Measurements from ENCODE around the gene STX19. TPM values are rescaled to one million over a fixed set of nuclear protein-coding genes. Genes with fewer than 3 reads are reported as not detected.

The STX19 gene
- total RNA-seq, 1 donor from 2014 or later: not detected

- peaks cover 2% of the 10 kb centered on the region for H3K36me3 Mint-ChIP-seq (ENCODE audit: low read depth, unreplicated experiment)
- no peak for FAIRE-seq
- Histone ChIP-seq H3K27ac (ENCODE audit: low read depth, low read length) (no peak overlapping the region), H3K4me2 (ENCODE audit: low read length) (peak overlapping the region; percentile 13), H3K36me3 (ENCODE audit: insufficient read depth, low read length) (peaks cover 6% of the 10 kb centered on the region), H3K4me1 (ENCODE audit: insufficient read depth, low read length) (peaks cover 7% of the 10 kb centered on the region), H3K9me3 (ENCODE audit: insufficient read depth, low read depth, low read length) (no peaks in the 10 kb centered on the region), H4K20me1 (ENCODE audit: insufficient read depth, low read length) (peaks cover under 1% of the 10 kb centered on the region), H3K4me3 (ENCODE audit: insufficient read depth, low read depth, low read length) (no peak overlapping the region), H3K9ac (ENCODE audit: low read length) (no peak overlapping the region), H3K79me2 (ENCODE audit: insufficient read depth, low read length) (peaks cover 27% of the 10 kb centered on the region), H2AFZ (ENCODE audit: low read depth, low read length) (no peak overlapping the region), H3K27me3 (ENCODE audit: insufficient read depth, low read length) (no peaks in the 10 kb centered on the region)
- TF ChIP-seq CTCF (IDR thresholded peaks at IDR 0.05; ENCODE audit: insufficient read depth, low read depth, low read length) (no peak), EZH2 (IDR thresholded peaks at IDR 0.05; ENCODE audit: insufficient read depth, low read length) (no peak)
- H3K4me1 Mint-ChIP-seq (ENCODE audit: low read depth, unreplicated experiment): peaks cover 7% of the 10 kb centered on the region
- DNase-seq (ENCODE audit: low read depth): no peak
- H3K27me3 Mint-ChIP-seq (ENCODE audit: low read depth, unreplicated experiment): no peaks in the 10 kb centered on the region
- H3K4me3 Mint-ChIP-seq (ENCODE audit: unreplicated experiment): no peak overlapping the region
- H3K27ac Mint-ChIP-seq (ENCODE audit: unreplicated experiment): peak overlapping the region; percentile 58
- H3K9me3 Mint-ChIP-seq (ENCODE audit: unreplicated experiment): no peaks in the 10 kb centered on the region
These were observed 36.7 kb upstream of the STX19 start for GRCh38 chr3:94065122-94065521.

GRCh38 chr3:94064243-94064860, 36.0 kb upstream of the STX19 start:
- Histone ChIP-seq H2AFZ (ENCODE audit: low read depth, low read length) (no peak overlapping the region), H3K27ac (ENCODE audit: low read depth, low read length) (no peak overlapping the region), H3K9me3 (ENCODE audit: insufficient read depth, low read depth, low read length) (no peaks in the 10 kb centered on the region), H3K4me2 (ENCODE audit: low read length) (peak overlapping the region; percentile 93), H3K4me3 (ENCODE audit: insufficient read depth, low read depth, low read length) (no peak overlapping the region), H3K36me3 (ENCODE audit: insufficient read depth, low read length) (peaks cover 6% of the 10 kb centered on the region), H3K79me2 (ENCODE audit: insufficient read depth, low read length) (peaks cover 26% of the 10 kb centered on the region), H3K4me1 (ENCODE audit: insufficient read depth, low read length) (peaks cover 7% of the 10 kb centered on the region), H3K27me3 (ENCODE audit: insufficient read depth, low read length) (no peaks in the 10 kb centered on the region), H4K20me1 (ENCODE audit: insufficient read depth, low read length) (no peaks in the 10 kb centered on the region), H3K9ac (ENCODE audit: low read length) (peak overlapping the region; percentile 97)
- DNase-seq (ENCODE audit: low read depth) (no peak), FAIRE-seq (no peak)
- Mint-ChIP-seq H3K27me3 (ENCODE audit: low read depth, unreplicated experiment) (no peaks in the 10 kb centered on the region), H3K4me1 (ENCODE audit: low read depth, unreplicated experiment) (peaks cover 7% of the 10 kb centered on the region), H3K27ac (ENCODE audit: unreplicated experiment) (no peak overlapping the region), H3K4me3 (ENCODE audit: unreplicated experiment) (peak overlapping the region; percentile 99), H3K36me3 (ENCODE audit: low read depth, unreplicated experiment) (peaks cover 2% of the 10 kb centered on the region), H3K9me3 (ENCODE audit: unreplicated experiment) (no peaks in the 10 kb centered on the region)
- TF ChIP-seq CTCF (IDR thresholded peaks at IDR 0.05; ENCODE audit: insufficient read depth, low read depth, low read length) (no peak), EZH2 (IDR thresholded peaks at IDR 0.05; ENCODE audit: insufficient read depth, low read length) (no peak)

GRCh38 chr3:94063496-94064119, 35.2 kb upstream of the STX19 start:
- no peaks in the 10 kb centered on the region for H3K27me3 Mint-ChIP-seq (ENCODE audit: low read depth, unreplicated experiment)
- no peaks in the 10 kb centered on the region for H4K20me1 ChIP-seq (ENCODE audit: insufficient read depth, low read length)
- H3K9ac ChIP-seq (ENCODE audit: low read length): peak overlapping the region; percentile 97
- H3K27ac Mint-ChIP-seq (ENCODE audit: unreplicated experiment): peak overlapping the region; percentile 100
- peak overlapping the region; percentile 99 for H3K27ac ChIP-seq (ENCODE audit: low read depth, low read length)
- H3K27me3 ChIP-seq (ENCODE audit: insufficient read depth, low read length): no peaks in the 10 kb centered on the region
- peak overlapping the region; percentile 99 for H3K4me3 Mint-ChIP-seq (ENCODE audit: unreplicated experiment)
- peak overlapping the region; percentile 95 for H3K4me3 ChIP-seq (ENCODE audit: insufficient read depth, low read depth, low read length)
- peaks cover 26% of the 10 kb centered on the region for H3K79me2 ChIP-seq (ENCODE audit: insufficient read depth, low read length)
- H3K4me1 ChIP-seq (ENCODE audit: insufficient read depth, low read length): peaks cover 7% of the 10 kb centered on the region
- H3K4me2 ChIP-seq (ENCODE audit: low read length): peak overlapping the region; percentile 93
- peaks cover 6% of the 10 kb centered on the region for H3K36me3 ChIP-seq (ENCODE audit: insufficient read depth, low read length)
- DNase-seq (ENCODE audit: low read depth) (no peak), FAIRE-seq (no peak)
- TF ChIP-seq EZH2 (IDR thresholded peaks at IDR 0.05; ENCODE audit: insufficient read depth, low read length) (no peak), CTCF (IDR thresholded peaks at IDR 0.05; ENCODE audit: insufficient read depth, low read depth, low read length) (no peak)
- peak overlapping the region; percentile 82 for H2AFZ ChIP-seq (ENCODE audit: low read depth, low read length)
- peaks cover 7% of the 10 kb centered on the region for H3K4me1 Mint-ChIP-seq (ENCODE audit: low read depth, unreplicated experiment)
- no peaks in the 10 kb centered on the region for H3K9me3 Mint-ChIP-seq (ENCODE audit: unreplicated experiment)
- no peaks in the 10 kb centered on the region for H3K9me3 ChIP-seq (ENCODE audit: insufficient read depth, low read depth, low read length)
- H3K36me3 Mint-ChIP-seq (ENCODE audit: low read depth, unreplicated experiment): peaks cover 2% of the 10 kb centered on the region
